HG03469 (cell line): Measurements from ENCODE around the gene SHROOM2.
"Not testable (repeated sequence)": the region's sequence is repeated elsewhere in the genome, so short reads cannot be mapped to it uniquely, and the experiment has no call there.

ENCODE experiments used
- ATAC-seq: cut with Tn5 transposase; IDR thresholded peaks from one replicate; pipeline ENCODE4 v1.9.1; 2021; ENCODE audit warnings: mild to moderate bottlenecking, moderate library complexity, moderate number of reproducible peaks; ENCODE audit not compliant: unreplicated experiment

SHROOM2 gene, protein sequence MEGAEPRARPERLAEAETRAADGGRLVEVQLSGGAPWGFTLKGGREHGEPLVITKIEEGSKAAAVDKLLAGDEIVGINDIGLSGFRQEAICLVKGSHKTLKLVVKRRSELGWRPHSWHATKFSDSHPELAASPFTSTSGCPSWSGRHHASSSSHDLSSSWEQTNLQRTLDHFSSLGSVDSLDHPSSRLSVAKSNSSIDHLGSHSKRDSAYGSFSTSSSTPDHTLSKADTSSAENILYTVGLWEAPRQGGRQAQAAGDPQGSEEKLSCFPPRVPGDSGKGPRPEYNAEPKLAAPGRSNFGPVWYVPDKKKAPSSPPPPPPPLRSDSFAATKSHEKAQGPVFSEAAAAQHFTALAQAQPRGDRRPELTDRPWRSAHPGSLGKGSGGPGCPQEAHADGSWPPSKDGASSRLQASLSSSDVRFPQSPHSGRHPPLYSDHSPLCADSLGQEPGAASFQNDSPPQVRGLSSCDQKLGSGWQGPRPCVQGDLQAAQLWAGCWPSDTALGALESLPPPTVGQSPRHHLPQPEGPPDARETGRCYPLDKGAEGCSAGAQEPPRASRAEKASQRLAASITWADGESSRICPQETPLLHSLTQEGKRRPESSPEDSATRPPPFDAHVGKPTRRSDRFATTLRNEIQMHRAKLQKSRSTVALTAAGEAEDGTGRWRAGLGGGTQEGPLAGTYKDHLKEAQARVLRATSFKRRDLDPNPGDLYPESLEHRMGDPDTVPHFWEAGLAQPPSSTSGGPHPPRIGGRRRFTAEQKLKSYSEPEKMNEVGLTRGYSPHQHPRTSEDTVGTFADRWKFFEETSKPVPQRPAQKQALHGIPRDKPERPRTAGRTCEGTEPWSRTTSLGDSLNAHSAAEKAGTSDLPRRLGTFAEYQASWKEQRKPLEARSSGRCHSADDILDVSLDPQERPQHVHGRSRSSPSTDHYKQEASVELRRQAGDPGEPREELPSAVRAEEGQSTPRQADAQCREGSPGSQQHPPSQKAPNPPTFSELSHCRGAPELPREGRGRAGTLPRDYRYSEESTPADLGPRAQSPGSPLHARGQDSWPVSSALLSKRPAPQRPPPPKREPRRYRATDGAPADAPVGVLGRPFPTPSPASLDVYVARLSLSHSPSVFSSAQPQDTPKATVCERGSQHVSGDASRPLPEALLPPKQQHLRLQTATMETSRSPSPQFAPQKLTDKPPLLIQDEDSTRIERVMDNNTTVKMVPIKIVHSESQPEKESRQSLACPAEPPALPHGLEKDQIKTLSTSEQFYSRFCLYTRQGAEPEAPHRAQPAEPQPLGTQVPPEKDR (N-terminal part only)

GRCh38 chrX:9785944-9786797 lies at the start of gene SHROOM2:
SHROOM2 (plus strand) TSS chrX:9786429; CDS start chrX:9786546, 117 bp downstream.
- ATAC-seq = no peak

GRCh38 chrX:9737363-9737762 lies 48.9 kb upstream of the SHROOM2 start:
- no peak for ATAC-seq

- no peak for ATAC-seq
Observed at GRCh38 chrX:9738151-9738550, 48.1 kb upstream of the SHROOM2 start.

DNA sequence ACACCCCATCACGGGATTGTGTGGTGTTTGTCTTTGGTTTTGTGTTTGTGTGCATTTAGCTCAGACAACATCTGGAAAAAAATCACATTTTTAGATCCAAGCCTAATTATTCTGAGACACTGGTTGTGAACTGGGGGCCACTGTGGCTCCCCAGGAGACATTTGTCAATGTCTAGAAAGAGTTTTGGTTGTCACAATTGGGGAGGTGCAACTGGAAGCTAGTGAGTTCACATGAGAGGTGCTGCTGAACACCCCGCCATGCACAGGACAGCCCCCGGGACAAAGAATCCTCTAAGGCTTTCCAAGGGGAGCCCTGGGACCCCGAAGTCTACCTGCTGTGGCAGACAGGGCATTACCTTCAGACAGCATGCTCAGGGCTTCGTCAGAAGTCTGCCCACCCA lies 47.1 kb upstream of the SHROOM2 start:
- ATAC-seq = no peak

GRCh38 chrX:9745417-9746115 lies 40.7 kb upstream of the SHROOM2 start:
- no peak for ATAC-seq

DNA sequence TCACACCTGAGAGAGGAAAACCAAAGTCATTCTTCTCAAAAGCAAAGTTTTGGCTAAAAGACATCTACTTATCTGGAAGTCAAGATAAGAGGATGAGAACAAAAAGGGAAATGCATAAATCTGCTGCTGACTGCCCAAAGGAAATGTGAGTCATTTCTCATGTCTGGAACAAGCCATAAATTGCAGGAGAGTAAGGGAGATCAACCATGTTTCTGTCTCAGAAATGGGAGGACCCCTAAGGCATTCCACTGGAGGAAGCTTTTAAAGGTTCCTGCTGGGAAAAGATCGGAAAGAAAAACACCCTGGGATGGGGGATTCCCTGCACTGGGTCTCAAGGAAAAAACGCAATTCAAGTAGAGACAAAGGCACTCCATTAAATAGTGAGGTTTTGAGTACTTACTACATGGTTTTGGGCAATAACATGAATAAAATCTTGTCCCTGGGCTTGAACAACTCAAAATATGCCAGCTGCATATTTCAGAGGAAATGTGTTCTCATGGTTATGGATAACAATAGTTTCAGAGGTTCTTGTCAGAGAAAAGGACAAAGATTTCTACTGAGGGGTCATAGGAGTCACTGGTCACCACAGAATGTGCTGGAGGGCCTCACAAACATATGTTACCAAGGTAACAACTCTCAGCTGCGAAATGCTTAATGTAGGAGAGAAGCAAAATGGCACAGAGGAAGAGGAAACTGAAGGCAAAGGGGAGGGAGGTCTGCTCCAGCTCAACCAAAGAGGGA lies 39.9 kb upstream of the SHROOM2 start:
- ATAC-seq = no peak

DNA sequence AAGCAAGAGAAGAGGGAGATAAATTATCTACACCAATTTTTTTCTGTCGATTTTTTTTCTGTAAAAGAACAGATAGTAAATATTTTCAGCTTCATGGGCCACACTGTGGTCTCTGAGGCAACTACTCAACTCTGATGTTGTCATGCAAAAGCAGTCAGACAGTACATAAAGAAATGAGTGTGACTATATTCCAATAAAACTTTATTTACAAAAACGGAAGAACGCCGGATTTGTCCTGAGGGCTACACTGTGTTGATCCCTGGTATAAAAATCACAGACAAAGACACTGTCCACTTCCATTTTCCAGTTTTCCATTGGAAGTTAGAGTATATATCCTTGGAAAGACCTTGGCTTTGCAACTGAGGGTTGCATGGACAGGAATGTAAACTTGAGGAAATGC lies 38.6 kb upstream of the SHROOM2 start:
- ATAC-seq = no peak

GRCh38 chrX:9749146-9749692 lies 37.0 kb upstream of the SHROOM2 start:
- no peak for ATAC-seq

DNA sequence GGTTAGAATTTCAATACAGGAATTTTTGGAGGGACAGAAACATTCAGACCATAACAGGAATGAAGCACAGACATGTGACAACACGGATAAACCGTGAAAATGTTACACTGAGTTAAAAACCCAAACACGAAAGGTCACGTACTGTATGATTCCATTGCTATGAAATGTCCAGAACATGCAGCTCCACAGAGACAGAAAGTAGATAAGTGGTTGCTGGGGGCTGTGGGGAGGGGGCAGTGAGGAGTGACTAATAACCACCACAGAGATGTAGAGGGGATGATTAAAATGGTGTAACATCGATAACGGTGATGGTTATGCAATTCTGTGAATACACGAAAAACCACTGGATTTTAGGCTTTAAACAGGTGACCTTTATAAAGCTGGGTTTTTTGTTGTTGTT lies 28.9 kb upstream of the SHROOM2 start:
- no peak for ATAC-seq

DNA sequence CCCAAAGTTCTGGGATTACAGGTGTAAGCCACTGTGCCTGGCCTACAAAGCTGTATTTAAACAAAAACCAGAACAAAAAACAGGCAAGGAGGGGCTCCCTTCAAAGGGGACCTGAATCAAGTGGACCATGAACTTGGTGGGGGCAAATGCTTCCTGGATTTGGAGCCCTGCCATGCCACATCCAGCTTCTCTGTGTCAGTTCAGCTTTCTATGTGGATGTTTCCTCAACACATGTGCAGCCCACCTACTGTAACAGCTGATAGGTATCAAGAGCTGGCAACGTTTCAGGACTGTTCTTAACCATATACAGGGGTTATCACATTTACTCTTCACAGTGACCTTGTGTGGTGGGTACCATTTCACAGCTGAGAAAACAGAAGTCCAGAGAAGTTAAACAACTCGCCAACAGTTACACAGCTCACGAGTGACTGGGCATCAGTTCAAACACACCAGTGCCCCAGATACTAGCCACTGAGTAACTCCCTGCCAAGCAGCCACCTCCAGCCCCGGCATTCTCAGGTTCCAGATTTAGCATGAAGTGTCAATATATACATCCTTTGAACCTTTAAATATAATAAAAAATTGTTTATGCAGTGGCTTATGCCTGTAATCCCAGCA lies 28.1 kb upstream of the SHROOM2 start:
- no peak for ATAC-seq

- ATAC-seq = no peak
Observed at GRCh38 chrX:9759337-9759736, 26.9 kb upstream of the SHROOM2 start.

DNA sequence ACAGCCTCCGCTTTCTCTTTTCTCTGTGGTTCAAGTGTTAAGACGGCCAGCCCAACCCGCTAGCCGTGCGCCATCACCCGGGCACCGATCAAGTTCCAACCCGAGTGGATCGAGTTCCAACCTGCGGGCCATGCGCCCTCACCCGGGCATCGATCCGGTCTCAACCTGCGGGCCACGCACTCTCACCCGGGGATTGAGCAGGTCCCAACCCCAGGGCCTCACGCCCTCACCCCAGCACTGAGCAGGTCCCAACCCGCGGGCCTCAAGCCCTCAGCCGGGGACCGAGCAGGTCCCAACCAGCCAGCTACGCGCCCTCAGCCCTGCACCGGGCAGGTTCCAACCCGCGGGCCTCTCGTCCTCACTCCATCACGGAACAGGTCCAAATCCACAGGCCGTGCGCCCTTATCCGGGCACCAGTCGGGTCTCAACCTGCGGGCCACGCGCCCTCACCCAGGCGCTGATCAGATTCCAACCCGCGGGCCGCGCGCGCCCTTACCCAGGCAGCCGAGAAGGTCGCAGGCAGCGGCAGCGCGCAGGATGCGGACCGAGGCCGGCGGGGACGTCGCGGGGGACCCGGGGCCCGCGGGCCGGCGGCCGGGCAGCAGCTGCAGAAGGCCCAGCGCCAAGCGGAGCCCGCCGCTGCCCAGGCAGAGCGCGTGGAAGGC lies 21.0 kb upstream of the SHROOM2 start:
- no peak for ATAC-seq

GRCh38 chrX:9765737-9766097 lies 20.5 kb upstream of the SHROOM2 start, which contains the start of gene GPR143:
GPR143 (minus strand) TSS chrX:9765847; CDS start chrX:9765817, 30 bp downstream.
- no peak for ATAC-seq

DNA sequence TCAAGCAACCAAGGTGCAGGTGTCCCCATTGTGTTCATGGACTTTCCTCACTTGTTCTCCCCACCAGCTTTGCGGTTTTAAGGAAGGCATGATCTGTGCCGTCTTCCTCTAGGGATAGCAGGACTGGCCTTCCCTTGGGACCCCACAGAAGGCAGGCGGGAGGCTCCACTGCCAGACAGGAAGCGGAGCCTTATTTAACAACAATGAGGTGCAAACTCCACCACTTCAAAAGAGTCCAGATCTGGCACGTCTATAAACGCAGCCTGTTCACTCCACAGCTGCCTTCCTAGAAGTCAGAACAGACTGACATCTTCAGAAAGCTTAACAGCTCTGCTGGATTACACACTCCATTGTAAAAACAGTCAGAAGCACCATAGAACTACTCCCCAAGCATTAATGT lies 18.9 kb upstream of the SHROOM2 start:
- no peak for ATAC-seq

GRCh38 chrX:9768321-9768839 lies 17.8 kb upstream of the SHROOM2 start:
- not testable (repeated sequence) for ATAC-seq

DNA sequence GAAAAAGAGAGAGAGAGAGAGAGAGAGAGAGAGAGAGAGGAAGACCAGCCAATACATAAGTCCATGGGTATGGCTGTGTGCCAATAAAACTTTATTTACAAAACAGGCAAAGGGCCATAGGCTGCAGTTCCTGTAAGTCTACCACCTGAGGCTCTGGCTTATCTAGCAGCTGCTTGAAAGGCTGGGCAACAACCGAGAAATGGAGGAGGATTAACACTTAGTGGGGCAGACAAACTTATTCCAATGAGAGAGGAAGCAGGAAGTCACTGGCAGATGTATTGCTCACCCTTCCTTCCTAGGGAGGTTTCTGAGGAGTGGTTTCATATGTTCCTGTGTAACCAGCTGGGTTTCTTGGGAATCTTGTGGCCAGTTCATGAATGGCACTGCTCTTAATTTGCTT lies 15.9 kb upstream of the SHROOM2 start:
- no peak for ATAC-seq

- ATAC-seq = no peak
Observed at GRCh38 chrX:9772943-9773342, 13.3 kb upstream of the SHROOM2 start.
